ENCODE measurements around the gene FAM241B.
A peak's percentile ranks its signal among the peaks of the same experiment; 100 is the strongest.

FAM241B gene

DNA sequence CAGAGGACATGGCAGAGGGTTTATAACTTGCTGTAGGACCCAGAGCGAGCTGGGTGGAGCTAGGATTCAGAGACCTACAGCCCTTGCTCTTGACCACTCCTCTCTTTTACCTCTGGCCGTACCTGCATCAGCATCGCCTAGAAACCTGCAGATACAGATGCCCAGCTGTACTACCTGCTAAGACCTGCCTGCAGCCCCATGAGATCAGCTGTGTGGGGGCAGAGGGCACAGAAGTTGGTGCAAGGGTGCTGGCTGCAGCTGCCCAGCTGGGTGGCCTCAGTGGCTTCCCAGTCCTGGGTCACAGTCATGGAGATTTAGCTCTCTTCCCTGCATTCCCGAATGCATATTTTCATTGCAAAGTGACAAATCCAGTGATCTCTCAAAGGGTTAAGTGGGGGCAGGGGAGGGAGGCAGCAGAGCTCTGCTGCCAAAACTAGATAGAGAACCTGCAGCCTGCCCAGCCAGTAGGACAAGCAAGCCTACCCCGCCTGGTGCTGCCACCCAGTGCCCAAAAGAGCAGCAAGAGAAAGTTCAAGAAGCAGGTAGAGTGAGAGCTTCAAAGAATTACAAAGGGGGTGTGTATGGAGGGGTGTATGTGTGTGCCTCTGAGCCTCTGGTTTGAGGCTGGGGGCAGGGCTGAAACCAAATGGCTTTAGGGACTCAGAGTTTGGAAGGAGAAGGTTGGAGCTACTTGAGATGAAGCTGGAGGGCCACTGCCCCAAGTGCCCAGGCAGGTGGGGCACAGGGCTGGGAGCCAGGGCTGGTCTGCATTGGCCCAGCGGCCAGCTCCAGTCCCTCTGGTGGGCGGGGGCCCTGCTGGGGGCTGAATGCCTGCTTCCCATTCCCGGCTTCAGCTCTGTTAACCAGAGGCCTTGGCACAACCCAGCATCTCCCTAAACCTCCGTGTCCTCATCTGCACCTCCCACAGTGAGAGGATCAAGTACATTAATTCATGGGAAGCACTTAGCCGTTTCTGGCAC is 6.9 kb downstream of the FAM241B start:
- peak in 1 of 2 donors; percentile 14 for DNase-seq (ENCODE audit: low read depth in 2 of 2)
- TF ChIP-seq, protein P1, sequence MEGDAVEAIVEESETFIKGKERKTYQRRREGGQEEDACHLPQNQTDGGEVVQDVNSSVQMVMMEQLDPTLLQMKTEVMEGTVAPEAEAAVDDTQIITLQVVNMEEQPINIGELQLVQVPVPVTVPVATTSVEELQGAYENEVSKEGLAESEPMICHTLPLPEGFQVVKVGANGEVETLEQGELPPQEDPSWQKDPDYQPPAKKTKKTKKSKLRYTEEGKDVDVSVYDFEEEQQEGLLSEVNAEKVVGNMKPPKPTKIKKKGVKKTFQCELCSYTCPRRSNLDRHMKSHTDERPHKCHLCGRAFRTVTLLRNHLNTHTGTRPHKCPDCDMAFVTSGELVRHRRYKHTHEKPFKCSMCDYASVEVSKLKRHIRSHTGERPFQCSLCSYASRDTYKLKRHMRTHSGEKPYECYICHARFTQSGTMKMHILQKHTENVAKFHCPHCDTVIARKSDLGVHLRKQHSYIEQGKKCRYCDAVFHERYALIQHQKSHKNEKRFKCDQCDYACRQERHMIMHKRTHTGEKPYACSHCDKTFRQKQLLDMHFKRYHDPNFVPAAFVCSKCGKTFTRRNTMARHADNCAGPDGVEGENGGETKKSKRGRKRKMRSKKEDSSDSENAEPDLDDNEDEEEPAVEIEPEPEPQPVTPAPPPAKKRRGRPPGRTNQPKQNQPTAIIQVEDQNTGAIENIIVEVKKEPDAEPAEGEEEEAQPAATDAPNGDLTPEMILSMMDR (IDR thresholded peaks at IDR 0.05; ENCODE audit: low read depth, low read length), result peak; percentile 21
- no peak overlapping the region for H3K4me3 ChIP-seq (replicated peaks in 1 of 2; ENCODE audit: low read depth in 2 of 2, low read length in 2 of 2)

- no peak for DNase-seq (ENCODE audit: low read depth in 2 of 2)
- no peak overlapping the region for H3K4me3 ChIP-seq (replicated peaks in 1 of 2; ENCODE audit: low read depth in 2 of 2, low read length in 2 of 2)
- TF ChIP-seq, protein P1 (IDR thresholded peaks at IDR 0.05; ENCODE audit: low read depth, low read length), result no peak
Measured at GRCh38 chr10:69638642-69639041, 8.6 kb downstream of the FAM241B start.

DNA sequence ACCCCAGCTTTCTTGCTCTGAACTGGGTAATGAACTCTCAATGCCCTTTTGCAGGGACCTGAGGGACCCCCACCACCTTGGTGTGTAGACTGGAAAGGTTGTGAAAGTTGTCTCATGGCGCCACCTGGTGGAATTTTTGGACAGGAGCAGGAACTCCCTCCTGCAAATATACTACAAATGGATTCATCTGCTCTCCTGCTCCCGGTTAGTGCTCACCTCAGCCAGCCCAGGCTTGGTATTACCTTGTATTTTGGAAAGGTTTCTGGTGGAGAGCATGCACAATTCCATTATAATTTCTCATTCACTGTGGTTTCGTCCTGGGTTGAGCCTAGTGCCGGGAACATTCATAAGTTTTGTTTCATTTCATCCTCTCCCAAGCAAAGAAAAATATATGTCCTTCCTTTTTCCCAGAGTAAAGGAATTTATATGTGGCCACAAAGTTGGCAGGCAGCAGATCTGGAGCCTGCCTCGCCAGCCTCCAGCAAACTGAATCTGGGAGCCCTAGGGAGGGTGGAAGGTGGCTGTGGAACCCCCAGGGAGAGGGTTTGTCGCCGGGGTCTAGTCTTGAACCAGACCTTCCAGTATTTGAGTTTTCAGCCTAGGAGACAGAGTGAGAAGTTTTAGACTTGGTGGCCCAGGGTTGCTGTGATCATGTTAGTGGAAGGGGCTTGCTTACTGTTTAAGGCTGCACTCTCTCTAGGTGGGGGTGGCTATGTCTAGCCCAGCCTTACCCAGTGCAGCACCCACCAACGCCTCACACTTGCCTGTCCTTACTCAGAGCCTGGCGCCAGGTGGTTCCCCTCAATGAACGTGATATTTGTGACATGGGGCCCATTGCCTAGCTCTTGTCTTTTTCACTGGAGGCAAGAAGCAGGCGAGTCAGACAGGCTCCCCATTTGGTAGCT is 9.5 kb downstream of the FAM241B start:
- TF ChIP-seq, protein P1 (IDR thresholded peaks at IDR 0.05; ENCODE audit: low read depth, low read length), result peak; percentile 84
- H3K4me3 ChIP-seq (replicated peaks in 1 of 2; ENCODE audit: low read depth in 2 of 2, low read length in 2 of 2), result no peak overlapping the region
- DNase-seq (ENCODE audit: low read depth in 2 of 2), result peak; percentile 73

DNA sequence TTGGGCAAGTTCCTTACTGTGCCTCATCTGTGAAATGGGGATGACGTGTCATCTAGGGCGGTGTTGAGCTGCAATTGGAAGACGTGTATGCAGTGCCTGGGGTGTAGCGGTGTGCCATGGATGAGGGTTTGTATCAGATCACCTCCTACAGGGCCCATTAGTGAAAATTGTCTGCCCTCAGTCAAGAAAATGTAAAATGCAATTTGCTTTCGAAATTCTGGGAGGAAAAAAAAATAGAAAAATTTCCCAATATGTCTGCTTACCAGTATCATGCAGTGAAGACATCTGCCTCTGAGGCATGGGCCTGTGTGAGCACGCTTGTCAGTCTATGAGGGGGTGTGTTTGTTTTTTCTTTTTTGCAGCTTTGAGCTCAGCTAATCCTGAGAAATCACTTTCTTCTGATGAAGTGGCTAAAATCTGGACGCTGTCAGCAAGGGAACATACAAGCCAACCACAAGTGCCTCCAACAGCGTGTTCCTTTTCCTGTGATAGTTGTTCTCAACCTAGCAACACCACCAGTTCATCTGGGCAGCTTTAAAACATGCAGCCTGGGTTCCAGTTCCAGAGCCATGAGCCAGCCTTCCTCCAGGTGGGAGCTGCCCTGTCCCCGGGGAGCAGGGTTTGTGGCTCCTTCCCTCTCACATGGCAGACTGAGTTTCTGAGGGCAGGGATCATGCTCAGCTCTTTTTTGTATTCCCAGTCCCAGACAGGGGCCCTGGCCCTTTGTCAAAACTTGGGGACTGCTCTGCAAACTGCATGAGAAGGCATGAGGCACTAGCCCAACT is 10.3 kb downstream of the FAM241B start:
- peak in 1 of 2 donors; percentile 5 for DNase-seq (ENCODE audit: low read depth in 2 of 2)
- no peak overlapping the region for H3K4me3 ChIP-seq (replicated peaks in 1 of 2; ENCODE audit: low read depth in 2 of 2, low read length in 2 of 2)
- TF ChIP-seq, protein P1 (IDR thresholded peaks at IDR 0.05; ENCODE audit: low read depth, low read length), result no peak

DNA sequence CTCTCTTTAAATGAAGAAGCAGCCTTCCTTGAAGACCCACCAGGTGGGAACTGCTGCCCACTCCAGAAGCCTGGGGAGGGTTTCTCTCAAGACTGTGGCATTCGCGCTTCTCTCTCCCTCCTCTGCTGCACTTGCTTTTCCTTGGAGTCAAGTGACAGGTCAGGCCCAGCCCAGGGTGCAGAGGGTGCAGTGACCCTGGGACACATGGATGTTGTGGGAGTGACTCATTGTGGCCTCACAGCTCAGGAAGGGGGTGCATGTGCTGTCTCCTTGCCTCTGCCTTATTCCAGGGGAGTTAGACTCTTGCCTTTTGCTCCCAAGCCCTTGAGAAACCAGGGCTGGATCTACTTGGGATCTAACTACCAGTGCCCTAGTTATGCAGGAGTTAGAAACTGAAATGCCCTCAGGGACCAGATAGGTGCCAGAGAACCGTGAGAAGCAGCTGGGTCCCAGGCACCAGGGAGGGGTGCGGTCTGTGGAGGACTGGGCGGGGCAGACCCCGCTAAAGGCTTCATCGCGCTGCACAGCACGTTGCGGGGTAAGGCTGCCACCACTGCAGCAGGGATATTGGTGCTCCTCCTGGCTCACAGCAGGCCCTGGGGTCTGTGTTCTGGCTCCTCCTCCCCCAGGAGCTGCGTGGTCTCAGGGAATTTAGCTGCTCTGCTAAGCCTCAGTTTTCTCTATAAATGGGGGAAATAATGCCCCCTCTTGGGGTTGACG is 11.4 kb downstream of the FAM241B start:
- DNase-seq (ENCODE audit: low read depth in 2 of 2), result peak in 1 of 2 donors; percentile 2
- no peak overlapping the region for H3K4me3 ChIP-seq (replicated peaks in 1 of 2; ENCODE audit: low read depth in 2 of 2, low read length in 2 of 2)
- TF ChIP-seq, protein P1 (IDR thresholded peaks at IDR 0.05; ENCODE audit: low read depth, low read length), result no peak

All from cardiac fibroblast (primary cell).